C4-2B (cell line): Measurements from ENCODE around the gene PPIL6.

ENCODE experiments used
- ZFX ChIP-seq: fragments of 450-650 bp; IDR thresholded peaks from 2 replicates; pipeline ENCODE4 v1.6.1; 2017
- TF ChIP-seq, protein P1 (sequence below): fragments of 450-650 bp; conservative IDR thresholded peaks from 2 replicates; pipeline ENCODE4 v1.5.1; 2017; ENCODE audit warnings: mild to moderate bottlenecking

DNA sequence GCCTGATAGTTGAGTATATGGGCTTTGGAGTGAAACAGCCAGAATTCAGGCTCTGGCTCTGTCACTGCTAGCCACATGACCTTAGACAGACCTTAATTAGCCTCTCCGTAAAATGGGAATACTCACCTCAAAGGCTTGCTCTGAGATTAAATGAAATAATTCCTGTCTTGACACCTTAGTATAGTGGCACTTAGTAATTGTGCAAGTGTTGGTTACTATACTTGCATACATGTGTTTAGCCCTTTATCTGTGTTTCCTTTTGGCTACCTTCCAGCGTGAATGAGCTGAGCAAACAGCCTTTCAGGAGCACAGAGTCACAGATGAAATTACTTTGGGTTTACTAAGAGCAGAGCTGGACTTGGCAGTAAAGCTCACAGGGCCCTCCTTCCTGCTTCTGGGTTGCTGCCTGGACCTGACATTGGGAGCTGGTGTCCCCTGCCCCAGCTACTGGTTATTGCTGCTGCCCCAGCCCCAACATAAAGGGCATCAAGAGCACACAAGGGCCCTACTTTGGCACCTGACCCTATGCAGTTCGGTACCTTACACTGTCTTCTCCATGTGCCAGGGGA lies 90.9 kb downstream of the PPIL6 start:
- TF ChIP-seq, protein P1, sequence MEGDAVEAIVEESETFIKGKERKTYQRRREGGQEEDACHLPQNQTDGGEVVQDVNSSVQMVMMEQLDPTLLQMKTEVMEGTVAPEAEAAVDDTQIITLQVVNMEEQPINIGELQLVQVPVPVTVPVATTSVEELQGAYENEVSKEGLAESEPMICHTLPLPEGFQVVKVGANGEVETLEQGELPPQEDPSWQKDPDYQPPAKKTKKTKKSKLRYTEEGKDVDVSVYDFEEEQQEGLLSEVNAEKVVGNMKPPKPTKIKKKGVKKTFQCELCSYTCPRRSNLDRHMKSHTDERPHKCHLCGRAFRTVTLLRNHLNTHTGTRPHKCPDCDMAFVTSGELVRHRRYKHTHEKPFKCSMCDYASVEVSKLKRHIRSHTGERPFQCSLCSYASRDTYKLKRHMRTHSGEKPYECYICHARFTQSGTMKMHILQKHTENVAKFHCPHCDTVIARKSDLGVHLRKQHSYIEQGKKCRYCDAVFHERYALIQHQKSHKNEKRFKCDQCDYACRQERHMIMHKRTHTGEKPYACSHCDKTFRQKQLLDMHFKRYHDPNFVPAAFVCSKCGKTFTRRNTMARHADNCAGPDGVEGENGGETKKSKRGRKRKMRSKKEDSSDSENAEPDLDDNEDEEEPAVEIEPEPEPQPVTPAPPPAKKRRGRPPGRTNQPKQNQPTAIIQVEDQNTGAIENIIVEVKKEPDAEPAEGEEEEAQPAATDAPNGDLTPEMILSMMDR = no peak
- TF ChIP-seq ZFX = no peak
